Activated naive CD4-positive, alpha-beta T cell treated with anti-CD3 and anti-CD28 coated beads, Interleukin-2, amount 10 ng/mL, durations not matched to agents 7 days and 5 days (primary cell): ENCODE data around the gene FRMD8.
A peak's percentile ranks its signal among the peaks of the same experiment; 100 is the strongest.
"Not testable (repeated sequence)": the region's sequence is repeated elsewhere in the genome, so short reads cannot be mapped to it uniquely, and the experiment has no call there.

ENCODE experiments used
- CTCF ChIA-PET: fragments of 350-600 bp; sonication (Branson Sonifier 250); formaldehyde crosslinking; loops from one replicate; lab custom pipeline; 2021; ENCODE audit warnings: antibody characterized with exemption; lab: Charles Lee
- DNase-seq: peaks from one replicate; pipeline ENCODE4 v3.0.0-alpha.2; 2020
- H3K27ac Mint-ChIP-seq: one replicate; pipeline ENCODE4 v1.8.0; 2021; ENCODE audit warnings: mild to moderate bottlenecking, moderate library complexity, mixed read lengths
- H3K27me3 Mint-ChIP-seq: one replicate; pipeline ENCODE4 v1.8.0; 2021; ENCODE audit warnings: mild to moderate bottlenecking, mixed read lengths
- H3K36me3 Mint-ChIP-seq: one replicate; pipeline ENCODE4 v1.8.0; 2021; ENCODE audit warnings: mixed read lengths
- H3K4me1 Mint-ChIP-seq: one replicate; pipeline ENCODE4 v1.8.0; 2021; ENCODE audit warnings: mixed read lengths
- H3K4me3 Mint-ChIP-seq: one replicate; pipeline ENCODE4 v1.8.0; 2021; ENCODE audit warnings: mild to moderate bottlenecking, moderate library complexity, mixed read lengths
- H3K9me3 Mint-ChIP-seq: one replicate; pipeline ENCODE4 v1.8.0; 2021; ENCODE audit warnings: mixed read lengths

Gene FRMD8

GRCh38 chr11:65402790-65403189 lies 16.4 kb downstream of the FRMD8 start:
- Mint-ChIP-seq H3K9me3 (no peaks in the 10 kb centered on the region), H3K4me1 (peaks cover 8% of the 10 kb centered on the region), H3K36me3 (peaks cover 33% of the 10 kb centered on the region), H3K4me3 (no peak overlapping the region), H3K27ac (no peak overlapping the region), H3K27me3 (no peaks in the 10 kb centered on the region)
- CTCF ChIA-PET: interaction anchor here (2.0 kb wide), 1 partner anchor 14 kb away, joined by 12 read pairs; no protein-coding TSS in a partner anchor
- DNase-seq: no peak

GRCh38 chr11:65403607-65404121 lies 17.2 kb downstream of the FRMD8 start:
- H3K4me1 Mint-ChIP-seq: peaks cover 8% of the 10 kb centered on the region
- H3K4me3 Mint-ChIP-seq: no peak overlapping the region
- peaks cover 33% of the 10 kb centered on the region for H3K36me3 Mint-ChIP-seq
- no peaks in the 10 kb centered on the region for H3K9me3 Mint-ChIP-seq
- H3K27ac Mint-ChIP-seq: peak overlapping the region; percentile 42
- CTCF ChIA-PET: interaction anchor here (2.0 kb wide), 1 partner anchor 13 kb away, joined by 12 read pairs; no protein-coding TSS in a partner anchor
- no peaks in the 10 kb centered on the region for H3K27me3 Mint-ChIP-seq
- DNase-seq: no peak

- no peak overlapping the region for H3K4me3 Mint-ChIP-seq
- H3K27me3 Mint-ChIP-seq: no peaks in the 10 kb centered on the region
- DNase-seq: no peak
- H3K9me3 Mint-ChIP-seq: no peaks in the 10 kb centered on the region
- no peak overlapping the region for H3K27ac Mint-ChIP-seq
- H3K4me1 Mint-ChIP-seq: peaks cover 8% of the 10 kb centered on the region
- peaks cover 36% of the 10 kb centered on the region for H3K36me3 Mint-ChIP-seq
- CTCF ChIA-PET: interaction anchor here (1.3 to 3.0 kb wide), 2 partner anchors 12 to 65 kb away, joined by 3 to 12 read pairs; no protein-coding TSS in a partner anchor
Observed at GRCh38 chr11:65404210-65404609, 17.8 kb downstream of the FRMD8 start.

- H3K4me1 Mint-ChIP-seq: peaks cover 8% of the 10 kb centered on the region
- no peak overlapping the region for H3K27ac Mint-ChIP-seq
- peaks cover 34% of the 10 kb centered on the region for H3K36me3 Mint-ChIP-seq
- CTCF ChIA-PET: interaction anchor here (0.6 to 3.0 kb wide), 3 partner anchors 12 to 64 kb away, joined by 3 to 12 read pairs (median 3); no protein-coding TSS in a partner anchor
- DNase-seq: no peak
- no peaks in the 10 kb centered on the region for H3K27me3 Mint-ChIP-seq
- H3K4me3 Mint-ChIP-seq: no peak overlapping the region
- no peaks in the 10 kb centered on the region for H3K9me3 Mint-ChIP-seq
Observed at GRCh38 chr11:65404638-65405339, 18.4 kb downstream of the FRMD8 start.

GRCh38 chr11:65410936-65411680 lies 24.7 kb downstream of the FRMD8 start:
- H3K27me3 Mint-ChIP-seq: no peaks in the 10 kb centered on the region
- H3K4me3 Mint-ChIP-seq: no peak overlapping the region
- no peak for DNase-seq
- no peaks in the 10 kb centered on the region for H3K9me3 Mint-ChIP-seq
- CTCF ChIA-PET: no interaction called here
- H3K4me1 Mint-ChIP-seq: peaks cover 10% of the 10 kb centered on the region
- no peak overlapping the region for H3K27ac Mint-ChIP-seq
- H3K36me3 Mint-ChIP-seq: peaks cover 29% of the 10 kb centered on the region

- H3K27me3 Mint-ChIP-seq: no peaks in the 10 kb centered on the region
- CTCF ChIA-PET: interaction anchor here (10.4 kb wide), 1 partner anchor 58 kb away, joined by 146 read pairs; no protein-coding TSS in a partner anchor
- H3K27ac Mint-ChIP-seq: no peak overlapping the region
- no peak overlapping the region for H3K4me3 Mint-ChIP-seq
- peaks cover 29% of the 10 kb centered on the region for H3K36me3 Mint-ChIP-seq
- no peak for DNase-seq
- peaks cover 15% of the 10 kb centered on the region for H3K4me1 Mint-ChIP-seq
- H3K9me3 Mint-ChIP-seq: no peaks in the 10 kb centered on the region
Observed at GRCh38 chr11:65411681-65412070, 25.2 kb downstream of the FRMD8 start.

- no peak for DNase-seq
- Mint-ChIP-seq H3K9me3 (no peaks in the 10 kb centered on the region), H3K27me3 (no peaks in the 10 kb centered on the region), H3K27ac (no peak overlapping the region), H3K4me3 (no peak overlapping the region), H3K4me1 (peaks cover 23% of the 10 kb centered on the region), H3K36me3 (peaks cover 24% of the 10 kb centered on the region)
- CTCF ChIA-PET: interaction anchor here (10.4 kb wide), 1 partner anchor 57 kb away, joined by 146 read pairs; no protein-coding TSS in a partner anchor
Observed at GRCh38 chr11:65412271-65413076, 26.0 kb downstream of the FRMD8 start.

- H3K27me3 Mint-ChIP-seq, H3K9me3 Mint-ChIP-seq, DNase-seq, H3K27ac Mint-ChIP-seq, H3K4me3 Mint-ChIP-seq: not testable (repeated sequence)
- Mint-ChIP-seq H3K4me1 (peaks cover 29% of the 10 kb centered on the region), H3K36me3 (peaks cover 23% of the 10 kb centered on the region)
- CTCF ChIA-PET: interaction anchor here (1.2 to 10.4 kb wide), 2 partner anchors 16 to 56 kb away, joined by 4 to 146 read pairs; no protein-coding TSS in a partner anchor
Observed at GRCh38 chr11:65413077-65413664, 26.7 kb downstream of the FRMD8 start.

GRCh38 chr11:65414776-65415498 lies 28.5 kb downstream of the FRMD8 start:
- CTCF ChIA-PET: interaction anchor here (0.6 to 10.4 kb wide), 13 partner anchors 9 to 306 kb away, joined by 3 to 146 read pairs (median 12); partner anchors contain the start of gene FRMD8
- Mint-ChIP-seq H3K27me3 (no peaks in the 10 kb centered on the region), H3K27ac (no peak overlapping the region), H3K4me3 (no peak overlapping the region), H3K9me3 (no peaks in the 10 kb centered on the region), H3K4me1 (peaks cover 42% of the 10 kb centered on the region), H3K36me3 (peaks cover 12% of the 10 kb centered on the region)
- no peak for DNase-seq

- Mint-ChIP-seq H3K4me1 (peaks cover 47% of the 10 kb centered on the region), H3K36me3 (peaks cover 12% of the 10 kb centered on the region), H3K27me3 (no peaks in the 10 kb centered on the region), H3K9me3 (no peaks in the 10 kb centered on the region), H3K27ac (peak overlapping the region; percentile 55), H3K4me3 (peak overlapping the region; percentile 87)
- CTCF ChIA-PET: interaction anchor here (0.6 to 10.4 kb wide), 22 partner anchors 10 to 115 kb away, joined by 3 to 146 read pairs (median 6); partner anchors contain the start of genes FRMD8, MALAT1 and SCYL1
- no peak for DNase-seq
Observed at GRCh38 chr11:65415499-65416340, 29.3 kb downstream of the FRMD8 start.

- Mint-ChIP-seq H3K27ac (peak overlapping the region; percentile 97), H3K4me3 (peak overlapping the region; percentile 87), H3K27me3 (no peaks in the 10 kb centered on the region), H3K4me1 (peaks cover 49% of the 10 kb centered on the region), H3K36me3 (peaks cover 8% of the 10 kb centered on the region), H3K9me3 (no peaks in the 10 kb centered on the region)
- peak; percentile 95 for DNase-seq
- CTCF ChIA-PET: interaction anchor here (0.6 to 10.4 kb wide), 22 partner anchors 11 to 115 kb away, joined by 3 to 146 read pairs (median 6); partner anchors contain the start of genes FRMD8, MALAT1 and SCYL1
Observed at GRCh38 chr11:65416341-65416824, 29.9 kb downstream of the FRMD8 start.
